ENCODE results near the gene PSD2.
A peak's percentile ranks its signal among the peaks of the same experiment; 100 is the strongest.

PSD2 gene

GRCh38 chr5:139869042-139869790 is 73.6 kb downstream of the PSD2 start:
- Mint-ChIP-seq H3K4me3 (no peak overlapping the region), H3K4me1 (no peaks in the 10 kb centered on the region), H3K9me3 (no peaks in the 10 kb centered on the region), H3K36me3 (ENCODE audit: low read depth) (no peaks in the 10 kb centered on the region), H3K27me3 (peaks cover 8% of the 10 kb centered on the region), H3K27ac (no peak overlapping the region)
- DNase-seq (no peak), ATAC-seq (no peak)

DNA sequence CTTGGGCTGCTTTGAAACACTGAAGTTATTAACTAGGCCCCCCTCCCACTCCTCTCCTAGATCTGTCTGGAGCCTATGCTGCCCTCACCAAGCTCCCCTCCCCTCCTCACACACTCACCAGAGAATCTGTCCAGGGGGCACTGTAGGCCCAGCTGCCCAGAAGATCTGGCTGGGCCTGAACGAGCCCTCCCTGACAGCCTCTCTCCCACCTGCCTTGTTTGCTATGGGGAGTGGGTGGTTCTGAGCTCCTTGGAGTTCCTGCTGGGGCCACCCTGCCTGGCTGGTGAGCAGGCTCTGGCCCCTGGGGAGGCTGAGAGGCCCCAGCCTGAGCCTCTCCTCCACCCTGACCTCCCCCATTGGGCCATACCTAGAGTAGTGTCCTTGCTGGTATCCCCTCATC is 75.1 kb downstream of the PSD2 start:
- H3K9me3 Mint-ChIP-seq: no peaks in the 10 kb centered on the region
- peak; percentile 14 for ATAC-seq
- H3K27ac Mint-ChIP-seq: no peak overlapping the region
- DNase-seq: no peak
- no peaks in the 10 kb centered on the region for H3K36me3 Mint-ChIP-seq (ENCODE audit: low read depth)
- H3K4me1 Mint-ChIP-seq: no peaks in the 10 kb centered on the region
- peaks cover 7% of the 10 kb centered on the region for H3K27me3 Mint-ChIP-seq
- H3K4me3 Mint-ChIP-seq: no peak overlapping the region

DNA sequence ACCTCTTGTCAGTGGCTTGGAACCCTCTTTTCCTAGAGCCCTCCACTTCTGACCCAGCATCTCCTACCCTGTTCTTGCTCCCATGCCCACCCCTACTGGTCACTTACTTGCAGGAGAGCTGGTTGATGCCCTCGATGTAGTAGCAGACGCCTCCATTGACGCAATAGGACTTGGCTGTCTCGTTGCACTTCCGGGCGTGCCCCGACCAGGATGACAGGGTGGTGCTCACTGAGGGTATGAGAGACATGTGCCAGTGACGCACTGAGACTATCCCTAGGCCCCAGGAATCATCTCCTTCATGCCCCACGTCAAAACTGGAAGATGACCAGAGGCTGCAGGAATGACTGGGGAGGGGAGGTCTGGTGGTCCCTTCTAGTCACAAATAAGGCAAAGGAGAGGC is 76.0 kb downstream of the PSD2 start:
- H3K27ac Mint-ChIP-seq: no peak overlapping the region
- no peaks in the 10 kb centered on the region for H3K36me3 Mint-ChIP-seq (ENCODE audit: low read depth)
- H3K9me3 Mint-ChIP-seq: no peaks in the 10 kb centered on the region
- H3K4me3 Mint-ChIP-seq: no peak overlapping the region
- DNase-seq (no peak), ATAC-seq (no peak)
- H3K27me3 Mint-ChIP-seq: peaks cover 4% of the 10 kb centered on the region
- no peaks in the 10 kb centered on the region for H3K4me1 Mint-ChIP-seq

DNA sequence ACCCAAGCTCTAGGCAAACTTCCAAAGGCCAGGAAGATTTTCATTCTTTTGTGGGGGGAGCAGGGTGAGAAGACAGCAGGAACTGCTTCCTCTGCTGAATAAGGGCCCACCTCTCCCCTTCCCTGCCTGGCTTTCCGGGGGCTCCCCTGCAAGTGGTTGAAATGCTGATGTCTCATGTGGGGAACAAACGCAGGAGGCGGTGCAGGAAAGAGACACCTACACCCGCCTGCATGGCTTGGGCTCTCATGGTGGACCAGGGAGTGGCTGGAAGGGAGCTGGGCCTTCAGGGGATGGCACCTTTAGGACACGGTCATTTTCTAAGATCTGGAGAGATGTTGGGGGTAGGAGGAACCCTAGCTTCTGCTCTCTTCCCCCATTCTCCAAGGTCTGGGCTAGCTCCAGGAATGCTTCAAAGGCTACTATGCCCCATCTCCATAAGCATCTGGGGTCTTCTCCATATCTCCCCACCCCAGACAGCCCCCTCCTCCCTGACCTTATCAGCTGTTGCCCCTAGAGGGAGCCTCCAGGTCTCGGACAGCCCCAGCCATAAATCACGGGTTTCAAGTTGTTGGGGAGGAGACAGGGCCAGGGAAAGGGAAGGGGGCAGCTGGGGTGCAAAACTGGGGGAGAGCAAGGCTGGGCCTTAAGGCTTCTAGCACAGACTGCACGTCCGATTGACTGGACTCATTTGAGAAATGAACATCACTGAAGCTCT is 76.6 kb downstream of the PSD2 start:
- Mint-ChIP-seq H3K27me3 (peaks cover 3% of the 10 kb centered on the region), H3K27ac (no peak overlapping the region), H3K9me3 (no peaks in the 10 kb centered on the region), H3K36me3 (ENCODE audit: low read depth) (no peaks in the 10 kb centered on the region), H3K4me1 (no peaks in the 10 kb centered on the region), H3K4me3 (no peak overlapping the region)
- DNase-seq (no peak), ATAC-seq (no peak)

GRCh38 chr5:139872851-139873794 is 77.5 kb downstream of the PSD2 start:
- DNase-seq (no peak), ATAC-seq (no peak)
- Mint-ChIP-seq H3K9me3 (no peaks in the 10 kb centered on the region), H3K4me3 (no peak overlapping the region), H3K27ac (no peak overlapping the region), H3K4me1 (no peaks in the 10 kb centered on the region), H3K27me3 (peaks cover 3% of the 10 kb centered on the region), H3K36me3 (ENCODE audit: low read depth) (no peaks in the 10 kb centered on the region)

DNA sequence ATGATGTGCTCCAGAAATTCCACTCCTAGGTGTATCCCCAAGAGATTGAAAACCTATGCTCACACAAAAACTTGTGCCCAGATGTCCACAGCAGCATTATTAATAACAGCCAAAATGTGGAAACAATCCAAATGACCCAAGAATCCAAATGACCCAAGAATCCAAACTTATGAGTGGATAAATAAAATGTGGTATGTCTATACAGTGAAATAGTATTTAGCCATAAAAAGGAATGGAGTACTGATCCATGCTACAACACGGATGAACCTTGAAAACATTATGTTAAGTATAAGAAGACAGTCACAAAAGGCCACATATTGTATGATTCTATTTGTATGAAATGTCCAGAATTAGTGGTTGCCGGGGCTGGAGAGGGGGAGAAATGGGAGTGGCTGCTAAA is 80.3 kb downstream of the PSD2 start:
- Mint-ChIP-seq H3K4me3 (no peak overlapping the region), H3K9me3 (no peaks in the 10 kb centered on the region), H3K4me1 (no peaks in the 10 kb centered on the region), H3K27ac (no peak overlapping the region), H3K36me3 (ENCODE audit: low read depth) (no peaks in the 10 kb centered on the region), H3K27me3 (peaks cover 3% of the 10 kb centered on the region)
- ATAC-seq (no peak), DNase-seq (no peak)

- Mint-ChIP-seq H3K27me3 (peaks cover 2% of the 10 kb centered on the region), H3K36me3 (ENCODE audit: low read depth) (no peaks in the 10 kb centered on the region), H3K9me3 (no peaks in the 10 kb centered on the region), H3K4me1 (no peaks in the 10 kb centered on the region), H3K4me3 (no peak overlapping the region), H3K27ac (no peak overlapping the region)
- ATAC-seq (peak; percentile 42), DNase-seq (peak; percentile 6)
These were observed 81.6 kb downstream of the PSD2 start for GRCh38 chr5:139877129-139877597.

- Mint-ChIP-seq H3K27me3 (peaks cover 2% of the 10 kb centered on the region), H3K27ac (no peak overlapping the region), H3K4me1 (no peaks in the 10 kb centered on the region), H3K9me3 (no peaks in the 10 kb centered on the region), H3K36me3 (ENCODE audit: low read depth) (no peaks in the 10 kb centered on the region), H3K4me3 (no peak overlapping the region)
- no peak for ATAC-seq
- no peak for DNase-seq
These were observed 82.5 kb downstream of the PSD2 start for GRCh38 chr5:139878093-139878492.

DNA sequence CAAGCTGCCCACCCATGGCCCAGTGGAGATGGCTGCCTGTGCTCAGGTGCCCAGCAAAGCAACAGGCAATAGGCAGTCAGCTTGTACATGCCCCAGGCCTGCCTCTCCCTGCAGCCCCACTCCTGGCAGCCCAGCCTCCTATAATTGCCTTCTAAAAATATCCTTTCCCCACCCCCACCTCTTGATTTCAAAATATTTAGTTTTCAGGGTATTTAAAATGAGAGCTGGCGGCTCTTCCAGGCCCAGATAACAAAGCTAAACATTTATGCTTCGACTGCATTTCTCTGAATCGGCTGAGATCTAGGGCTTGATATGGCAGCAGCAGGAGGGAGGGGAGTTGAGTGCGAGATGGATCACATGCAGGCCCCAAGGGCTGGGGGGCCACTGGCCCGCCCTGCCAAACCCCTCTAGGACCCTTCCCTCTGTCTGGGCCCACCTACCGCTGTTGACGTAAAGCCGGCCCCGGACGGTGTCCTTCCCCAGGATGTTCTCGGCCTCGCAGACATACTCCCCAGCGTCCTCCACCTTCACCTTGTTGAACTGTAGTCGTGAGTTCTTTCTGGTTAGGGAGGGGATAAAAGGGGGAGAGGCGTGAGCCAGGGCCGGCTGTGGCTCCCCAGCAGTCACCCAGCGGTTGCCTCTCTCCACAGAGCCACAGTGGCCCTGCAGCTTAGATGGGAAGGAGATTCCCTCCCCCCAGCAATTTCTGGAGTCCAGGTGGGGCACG is 85.0 kb downstream of the PSD2 start:
- Mint-ChIP-seq H3K27ac (no peak overlapping the region), H3K36me3 (ENCODE audit: low read depth) (no peaks in the 10 kb centered on the region), H3K4me1 (no peaks in the 10 kb centered on the region), H3K9me3 (no peaks in the 10 kb centered on the region), H3K27me3 (peaks cover 5% of the 10 kb centered on the region), H3K4me3 (no peak overlapping the region)
- DNase-seq: no peak
- no peak for ATAC-seq

GRCh38 chr5:139881143-139881733 is 85.6 kb downstream of the PSD2 start:
- H3K4me1 Mint-ChIP-seq: no peaks in the 10 kb centered on the region
- H3K27ac Mint-ChIP-seq: no peak overlapping the region
- ATAC-seq (no peak), DNase-seq (no peak)
- no peak overlapping the region for H3K4me3 Mint-ChIP-seq
- peaks cover 5% of the 10 kb centered on the region for H3K27me3 Mint-ChIP-seq
- H3K9me3 Mint-ChIP-seq: no peaks in the 10 kb centered on the region
- H3K36me3 Mint-ChIP-seq (ENCODE audit: low read depth): no peaks in the 10 kb centered on the region

DNA sequence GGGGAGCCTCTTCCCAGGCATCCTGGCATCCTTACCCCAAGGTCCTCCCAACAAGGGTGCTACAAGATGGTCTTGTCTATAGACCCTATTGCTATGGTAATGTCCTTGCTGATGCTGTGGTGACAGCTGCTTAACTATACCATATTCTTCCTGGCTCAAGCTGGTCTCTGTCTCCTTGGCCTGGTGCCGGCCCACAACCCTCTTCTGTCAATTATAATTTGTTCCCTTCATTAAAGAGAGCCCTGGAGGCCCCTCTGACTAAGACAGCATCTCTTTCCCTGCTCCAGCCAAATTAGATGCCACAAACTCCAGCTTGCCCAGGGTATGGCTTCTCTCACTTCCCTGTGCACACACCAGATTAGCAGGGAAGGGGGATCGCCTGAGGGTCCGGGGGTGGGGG is 86.7 kb downstream of the PSD2 start:
- DNase-seq: no peak
- H3K4me3 Mint-ChIP-seq: no peak overlapping the region
- ATAC-seq: no peak
- no peaks in the 10 kb centered on the region for H3K36me3 Mint-ChIP-seq (ENCODE audit: low read depth)
- H3K27me3 Mint-ChIP-seq: peaks cover 5% of the 10 kb centered on the region
- H3K9me3 Mint-ChIP-seq: no peaks in the 10 kb centered on the region
- H3K4me1 Mint-ChIP-seq: no peaks in the 10 kb centered on the region
- no peak overlapping the region for H3K27ac Mint-ChIP-seq

- H3K9me3 Mint-ChIP-seq: no peaks in the 10 kb centered on the region
- H3K4me3 Mint-ChIP-seq: no peak overlapping the region
- peaks cover 5% of the 10 kb centered on the region for H3K27me3 Mint-ChIP-seq
- H3K36me3 Mint-ChIP-seq (ENCODE audit: low read depth): no peaks in the 10 kb centered on the region
- DNase-seq (no peak), ATAC-seq (no peak)
- H3K27ac Mint-ChIP-seq: no peak overlapping the region
- H3K4me1 Mint-ChIP-seq: no peaks in the 10 kb centered on the region
These were observed 87.4 kb downstream of the PSD2 start for GRCh38 chr5:139882961-139883539.

DNA sequence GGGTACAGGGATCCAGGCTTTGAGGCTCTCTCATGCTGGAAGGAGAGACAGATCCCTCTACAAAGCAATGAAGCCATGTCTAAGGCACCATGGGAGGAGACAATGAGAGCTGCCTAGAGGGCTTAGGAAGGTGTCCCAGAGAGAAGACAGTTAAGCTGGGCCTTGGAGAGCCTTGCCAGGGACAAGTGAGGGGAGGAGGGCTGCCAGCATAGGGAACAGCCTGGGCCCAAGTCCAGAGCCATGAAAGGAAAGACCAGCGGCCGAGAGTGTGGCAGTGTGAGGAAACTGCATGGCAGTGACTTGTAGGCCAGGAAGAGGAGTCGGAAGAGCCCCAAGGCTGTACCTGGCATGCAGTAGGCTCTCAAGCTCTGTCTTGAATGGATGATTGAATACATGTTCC is 88.5 kb downstream of the PSD2 start:
- ATAC-seq (no peak), DNase-seq (no peak)
- Mint-ChIP-seq H3K4me1 (no peaks in the 10 kb centered on the region), H3K9me3 (no peaks in the 10 kb centered on the region), H3K27ac (no peak overlapping the region), H3K36me3 (ENCODE audit: low read depth) (no peaks in the 10 kb centered on the region), H3K27me3 (peaks cover 5% of the 10 kb centered on the region), H3K4me3 (no peak overlapping the region)

Data from activated naive CD8-positive, alpha-beta T cell treated with anti-CD3 and anti-CD28 coated beads, Interleukin-2, amount 50 U/mL, for 24 hours (primary cell).